ENCODE data around the gene PTPN12. TPM values are rescaled to one million over a fixed set of nuclear protein-coding genes. Genes with fewer than 3 reads are reported as not detected.

The PTPN12 gene
- 26.2 and 33.7 TPM in 2 replicates for total RNA-seq

GRCh38 chr7:77537136-77537777 is at the start of gene PTPN12:
PTPN12 (plus strand) TSS chr7:77537295; CDS start chr7:77537547, 252 bp downstream.

Other genes starting within 250 kb of the PTPN12 start
- gene GSAP, start 120.9 kb upstream of the PTPN12 start, total RNA-seq: 1.5 and 2.3 TPM in 2 replicates
- 13.5 and 16.6 TPM in 2 replicates for gene RSBN1L, start 159.2 kb downstream of the PTPN12 start, total RNA-seq